ENCODE measurements around the gene CADPS.

DNA sequence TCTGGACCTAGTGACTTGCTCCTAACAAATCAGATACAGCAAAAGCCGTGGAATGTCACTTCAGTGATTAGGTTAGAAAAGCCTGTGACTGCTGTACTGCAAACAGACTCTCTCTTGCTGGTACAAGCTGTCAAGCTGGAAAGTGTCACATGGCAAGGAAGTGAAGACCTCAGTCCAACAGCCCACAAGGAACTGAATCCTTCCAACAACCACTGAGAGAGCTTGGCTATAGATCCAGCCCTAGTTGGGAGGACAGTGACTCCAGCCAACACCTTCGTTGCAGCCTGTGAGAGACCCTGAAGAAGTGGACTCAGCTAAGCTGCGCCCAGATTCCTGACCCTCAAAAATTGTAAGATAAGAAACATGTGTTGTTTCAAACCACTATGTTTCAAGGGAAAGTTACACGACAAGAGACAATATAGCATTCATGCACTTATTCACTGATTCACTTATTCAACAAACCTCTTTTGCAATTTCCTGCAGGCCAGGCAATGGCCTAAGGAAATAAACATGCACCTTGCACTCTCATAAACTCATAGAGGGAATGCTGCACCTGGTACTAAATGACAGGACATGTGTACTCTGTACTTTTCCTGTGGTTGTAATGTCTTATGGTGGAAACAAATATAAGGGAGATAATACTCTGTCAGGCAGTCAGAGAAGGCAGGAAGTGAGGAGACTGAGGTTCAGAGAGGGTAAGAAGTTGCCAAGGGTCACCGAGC lies 142.9 kb downstream of the CADPS start:
- TF ChIP-seq, protein P1, sequence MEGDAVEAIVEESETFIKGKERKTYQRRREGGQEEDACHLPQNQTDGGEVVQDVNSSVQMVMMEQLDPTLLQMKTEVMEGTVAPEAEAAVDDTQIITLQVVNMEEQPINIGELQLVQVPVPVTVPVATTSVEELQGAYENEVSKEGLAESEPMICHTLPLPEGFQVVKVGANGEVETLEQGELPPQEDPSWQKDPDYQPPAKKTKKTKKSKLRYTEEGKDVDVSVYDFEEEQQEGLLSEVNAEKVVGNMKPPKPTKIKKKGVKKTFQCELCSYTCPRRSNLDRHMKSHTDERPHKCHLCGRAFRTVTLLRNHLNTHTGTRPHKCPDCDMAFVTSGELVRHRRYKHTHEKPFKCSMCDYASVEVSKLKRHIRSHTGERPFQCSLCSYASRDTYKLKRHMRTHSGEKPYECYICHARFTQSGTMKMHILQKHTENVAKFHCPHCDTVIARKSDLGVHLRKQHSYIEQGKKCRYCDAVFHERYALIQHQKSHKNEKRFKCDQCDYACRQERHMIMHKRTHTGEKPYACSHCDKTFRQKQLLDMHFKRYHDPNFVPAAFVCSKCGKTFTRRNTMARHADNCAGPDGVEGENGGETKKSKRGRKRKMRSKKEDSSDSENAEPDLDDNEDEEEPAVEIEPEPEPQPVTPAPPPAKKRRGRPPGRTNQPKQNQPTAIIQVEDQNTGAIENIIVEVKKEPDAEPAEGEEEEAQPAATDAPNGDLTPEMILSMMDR (IDR thresholded peaks at IDR 0.05; ENCODE audit: insufficient read depth, low read length) = no peak
- TF ChIP-seq, protein P2, sequence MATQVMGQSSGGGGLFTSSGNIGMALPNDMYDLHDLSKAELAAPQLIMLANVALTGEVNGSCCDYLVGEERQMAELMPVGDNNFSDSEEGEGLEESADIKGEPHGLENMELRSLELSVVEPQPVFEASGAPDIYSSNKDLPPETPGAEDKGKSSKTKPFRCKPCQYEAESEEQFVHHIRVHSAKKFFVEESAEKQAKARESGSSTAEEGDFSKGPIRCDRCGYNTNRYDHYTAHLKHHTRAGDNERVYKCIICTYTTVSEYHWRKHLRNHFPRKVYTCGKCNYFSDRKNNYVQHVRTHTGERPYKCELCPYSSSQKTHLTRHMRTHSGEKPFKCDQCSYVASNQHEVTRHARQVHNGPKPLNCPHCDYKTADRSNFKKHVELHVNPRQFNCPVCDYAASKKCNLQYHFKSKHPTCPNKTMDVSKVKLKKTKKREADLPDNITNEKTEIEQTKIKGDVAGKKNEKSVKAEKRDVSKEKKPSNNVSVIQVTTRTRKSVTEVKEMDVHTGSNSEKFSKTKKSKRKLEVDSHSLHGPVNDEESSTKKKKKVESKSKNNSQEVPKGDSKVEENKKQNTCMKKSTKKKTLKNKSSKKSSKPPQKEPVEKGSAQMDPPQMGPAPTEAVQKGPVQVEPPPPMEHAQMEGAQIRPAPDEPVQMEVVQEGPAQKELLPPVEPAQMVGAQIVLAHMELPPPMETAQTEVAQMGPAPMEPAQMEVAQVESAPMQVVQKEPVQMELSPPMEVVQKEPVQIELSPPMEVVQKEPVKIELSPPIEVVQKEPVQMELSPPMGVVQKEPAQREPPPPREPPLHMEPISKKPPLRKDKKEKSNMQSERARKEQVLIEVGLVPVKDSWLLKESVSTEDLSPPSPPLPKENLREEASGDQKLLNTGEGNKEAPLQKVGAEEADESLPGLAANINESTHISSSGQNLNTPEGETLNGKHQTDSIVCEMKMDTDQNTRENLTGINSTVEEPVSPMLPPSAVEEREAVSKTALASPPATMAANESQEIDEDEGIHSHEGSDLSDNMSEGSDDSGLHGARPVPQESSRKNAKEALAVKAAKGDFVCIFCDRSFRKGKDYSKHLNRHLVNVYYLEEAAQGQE (IDR thresholded peaks at IDR 0.05; ENCODE audit: insufficient replicate concordance, low read depth) = no peak
- no peak for TF ChIP-seq POLR2AphosphoS5 (IDR thresholded peaks at IDR 0.05; ENCODE audit: low read depth)
